ENCODE data around the gene RNU7-1. TPM values are rescaled to one million over a fixed set of nuclear protein-coding genes. Genes with fewer than 3 reads are reported as not detected.
A peak's percentile ranks its signal among the peaks of the same experiment; 100 is the strongest.

Gene RNU7-1
- polyA plus RNA-seq, 3 donors: not detected

GRCh38 chr12:6936636-6937480, 6.8 kb upstream of the RNU7-1 start:
- Histone ChIP-seq H3K4me3 (replicated peaks in 1 of 3; ENCODE audit: low read depth in 2 of 3, low read length in 3 of 3) (peak overlapping the region; percentile 55 to 90 (median 87)), H3K9me3 (replicated peaks in 1 of 2; ENCODE audit: control insufficient read depth in 1 of 2, insufficient read depth in 1 of 2, low read length in 2 of 2) (no peaks in the 10 kb centered on the region), H3K79me2 (ENCODE audit: insufficient read depth, low read length) (peaks cover 11% of the 10 kb centered on the region), H2AFZ (ENCODE audit: insufficient read depth, low read depth, low read length, poor library complexity, severe bottlenecking) (peak overlapping the region; percentile 96), H3K27me3 (ENCODE audit: control insufficient read depth in 2 of 2, insufficient read depth in 2 of 2, low read length in 2 of 2) (no peaks in the 10 kb centered on the region), H3K9ac (ENCODE audit: insufficient read depth, low read length, poor library complexity, severe bottlenecking) (peak overlapping the region; percentile 80), H3K4me2 (replicated peaks; ENCODE audit: extremely low read depth, low read length, poor library complexity, severe bottlenecking) (peak overlapping the region; percentile 95), H3K36me3 (replicated peaks in 1 of 2; ENCODE audit: control insufficient read depth in 1 of 2, insufficient read depth in 2 of 2, low read length in 2 of 2) (no peaks in the 10 kb centered on the region), H4K20me1 (ENCODE audit: insufficient read depth, low read length) (no peaks in the 10 kb centered on the region), H3K27ac (ENCODE audit: low read depth in 1 of 2, low read length in 2 of 2) (peak overlapping the region in 1 of 2 donors; percentile 82), H3K4me1 (ENCODE audit: control insufficient read depth in 1 of 2, insufficient read depth in 2 of 2, low read length in 2 of 2) (peaks cover 38 to 40% of the 10 kb centered on the region in 2 donors)
- Mint-ChIP-seq H3K4me3 (peak overlapping the region; percentile 78 to 79), H3K4me1 (peaks cover 35% of the 10 kb centered on the region), H3K36me3 (peaks cover 12 to 25% of the 10 kb centered on the region in 2 donors), H3K27me3 (ENCODE audit: low read depth in 3 of 3) (no peaks in the 10 kb centered on the region), H3K9me3 (no peaks in the 10 kb centered on the region), H3K27ac (peak overlapping the region in 6 of 7 donors; percentile 19 to 78 (median 56))
- intact Hi-C loops (cut with micrococcal nuclease): loop anchor here in 1 of 2 donors (5.0 kb wide), 1 partner anchor 35 kb away; the partner anchor contains the start of genes EMG1 and PHB2
- WGBS (ENCODE audit: insufficient coverage): 4% methylated on average over 35 of the region's 36 CpGs
- no peak for DNase-seq
- TF ChIP-seq CTCF (IDR thresholded peaks at IDR 0.05): no peak

GRCh38 chr12:6937481-6938352, 5.9 kb upstream of the RNU7-1 start:
- H4K20me1 ChIP-seq (ENCODE audit: insufficient read depth, low read length): no peaks in the 10 kb centered on the region
- Mint-ChIP-seq H3K4me1 (peaks cover 37% of the 10 kb centered on the region), H3K27ac (peak overlapping the region in 6 of 7 donors; percentile 50 to 84 (median 68)), H3K4me3 (peak overlapping the region; percentile 78 to 79), H3K36me3 (peaks cover 13 to 25% of the 10 kb centered on the region in 2 donors), H3K9me3 (no peaks in the 10 kb centered on the region), H3K27me3 (ENCODE audit: low read depth in 3 of 3) (no peaks in the 10 kb centered on the region)
- peak overlapping the region; percentile 80 for H3K9ac ChIP-seq (ENCODE audit: insufficient read depth, low read length, poor library complexity, severe bottlenecking)
- peak; percentile 94 for TF ChIP-seq CTCF (IDR thresholded peaks at IDR 0.05)
- H3K27me3 ChIP-seq (ENCODE audit: control insufficient read depth in 2 of 2, insufficient read depth in 2 of 2, low read length in 2 of 2): no peaks in the 10 kb centered on the region
- WGBS (ENCODE audit: insufficient coverage): under 1% methylated on average over 68 of the region's 80 CpGs
- H3K4me2 ChIP-seq (replicated peaks; ENCODE audit: extremely low read depth, low read length, poor library complexity, severe bottlenecking): peak overlapping the region; percentile 95
- no peaks in the 10 kb centered on the region for H3K9me3 ChIP-seq (replicated peaks in 1 of 2; ENCODE audit: control insufficient read depth in 1 of 2, insufficient read depth in 1 of 2, low read length in 2 of 2)
- H2AFZ ChIP-seq (ENCODE audit: insufficient read depth, low read depth, low read length, poor library complexity, severe bottlenecking): peak overlapping the region; percentile 96
- H3K4me3 ChIP-seq (replicated peaks in 1 of 3; ENCODE audit: low read depth in 2 of 3, low read length in 3 of 3): peak overlapping the region; percentile 55 to 90 (median 87)
- intact Hi-C loops (cut with micrococcal nuclease): loop anchor here (2.0 to 5.0 kb wide), 2 partner anchors 33 to 35 kb away; partner anchors contain the start of genes EMG1 (in 2 of the 2) and PHB2 (in 2 of the 2)
- peaks cover 38 to 43% of the 10 kb centered on the region in 2 donors for H3K4me1 ChIP-seq (ENCODE audit: control insufficient read depth in 1 of 2, insufficient read depth in 2 of 2, low read length in 2 of 2)
- H3K36me3 ChIP-seq (replicated peaks in 1 of 2; ENCODE audit: control insufficient read depth in 1 of 2, insufficient read depth in 2 of 2, low read length in 2 of 2): no peaks in the 10 kb centered on the region
- peak overlapping the region; percentile 18 to 82 for H3K27ac ChIP-seq (ENCODE audit: low read depth in 1 of 2, low read length in 2 of 2)
- H3K79me2 ChIP-seq (ENCODE audit: insufficient read depth, low read length): peaks cover 11% of the 10 kb centered on the region
- peak; percentile 95 to 96 (median 96) for DNase-seq
